HL-60 (cell line): ENCODE results near the gene DUSP28.

ENCODE experiments used
- DNase-seq, 2 experiments: peaks; one replicate each; pipeline ENCODE4 v3.0.0-alpha.2; 2010 to 2020; ENCODE audit warnings: low read depth in 1 of 2, low spot score in 1 of 2
- H3K27ac ChIP-seq: fragments of 250-450 bp; sonication (Bioruptor Pico); replicated peaks from 2 replicates; pipeline ENCODE4 v1.5.1; 2020; ENCODE audit warnings: mild to moderate bottlenecking, moderate library complexity
- H3K27me3 ChIP-seq: fragments of 250-450 bp; sonication (Bioruptor Pico); 2 replicates; pipeline ENCODE4 v1.5.1; 2021; ENCODE audit warnings: mild to moderate bottlenecking, moderate library complexity; ENCODE audit not compliant: insufficient read depth, poor library complexity, severe bottlenecking
- H3K4me3 ChIP-seq: replicated peaks from 2 replicates; pipeline ENCODE4 v1.5.1; 2011; ENCODE audit warnings: mild to moderate bottlenecking, control low read depth, low read length; ENCODE audit not compliant: insufficient read depth
- CTCF ChIP-seq: IDR thresholded peaks from one replicate; pipeline ENCODE4 v1.5.1; 2011; ENCODE audit warnings: low read length, control low read depth, inconsistent platforms; ENCODE audit not compliant: insufficient read depth
- GABPA ChIP-seq: IDR thresholded peaks from 2 replicates; pipeline ENCODE4 v1.6.1; 2012; ENCODE audit warnings: low read depth
- POLR2AphosphoS5 ChIP-seq: IDR thresholded peaks from 2 replicates; pipeline ENCODE4 v1.6.1; 2012; ENCODE audit warnings: low read depth
- REST ChIP-seq: IDR thresholded peaks from 2 replicates; pipeline ENCODE4 v1.6.1; 2012; ENCODE audit warnings: low read depth; ENCODE audit not compliant: insufficient replicate concordance
- SPI1 ChIP-seq: IDR thresholded peaks from 2 replicates; pipeline ENCODE4 v1.6.1; 2012; ENCODE audit warnings: low read depth, mild to moderate bottlenecking, borderline replicate concordance

Gene DUSP28

DNA sequence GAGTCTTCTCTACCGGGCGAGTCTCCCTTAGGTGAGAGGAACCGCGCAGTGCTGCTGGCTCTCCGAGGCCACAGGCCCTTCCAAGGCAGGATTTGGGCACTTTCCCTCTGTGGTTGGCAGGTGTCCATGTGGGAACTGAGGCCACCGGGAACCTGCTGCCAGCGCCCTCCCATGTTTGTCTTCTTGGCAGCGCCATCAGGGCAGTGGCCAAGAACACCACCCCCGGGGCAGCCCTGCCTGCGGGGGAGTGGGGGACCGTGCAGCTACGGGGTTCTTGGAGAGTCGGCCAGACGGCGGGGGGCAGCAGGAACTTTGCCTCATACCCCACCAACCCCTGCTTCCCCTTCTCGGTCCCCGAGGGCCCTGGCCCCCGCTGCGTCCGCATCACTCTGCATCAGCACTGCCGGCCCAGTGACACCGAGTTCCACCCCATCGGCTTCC lies 36.4 kb downstream of the DUSP28 start:
- Histone ChIP-seq H3K4me3 (no peak overlapping the region), H3K27me3 (no peaks in the 10 kb centered on the region), H3K27ac (no peak overlapping the region)
- no peak for TF ChIP-seq REST
- TF ChIP-seq CTCF = no peak
- TF ChIP-seq GABPA = no peak
- DNase-seq = no peak

- no peak for TF ChIP-seq SPI1
- TF ChIP-seq CTCF = no peak
- TF ChIP-seq POLR2AphosphoS5 = no peak
- TF ChIP-seq REST = no peak
- TF ChIP-seq GABPA = no peak
- DNase-seq = no peak
- Histone ChIP-seq H3K27me3 (no peaks in the 10 kb centered on the region), H3K27ac (no peak overlapping the region), H3K4me3 (no peak overlapping the region)
These were observed 36.9 kb downstream of the DUSP28 start for GRCh38 chr2:240597054-240597418.

DNA sequence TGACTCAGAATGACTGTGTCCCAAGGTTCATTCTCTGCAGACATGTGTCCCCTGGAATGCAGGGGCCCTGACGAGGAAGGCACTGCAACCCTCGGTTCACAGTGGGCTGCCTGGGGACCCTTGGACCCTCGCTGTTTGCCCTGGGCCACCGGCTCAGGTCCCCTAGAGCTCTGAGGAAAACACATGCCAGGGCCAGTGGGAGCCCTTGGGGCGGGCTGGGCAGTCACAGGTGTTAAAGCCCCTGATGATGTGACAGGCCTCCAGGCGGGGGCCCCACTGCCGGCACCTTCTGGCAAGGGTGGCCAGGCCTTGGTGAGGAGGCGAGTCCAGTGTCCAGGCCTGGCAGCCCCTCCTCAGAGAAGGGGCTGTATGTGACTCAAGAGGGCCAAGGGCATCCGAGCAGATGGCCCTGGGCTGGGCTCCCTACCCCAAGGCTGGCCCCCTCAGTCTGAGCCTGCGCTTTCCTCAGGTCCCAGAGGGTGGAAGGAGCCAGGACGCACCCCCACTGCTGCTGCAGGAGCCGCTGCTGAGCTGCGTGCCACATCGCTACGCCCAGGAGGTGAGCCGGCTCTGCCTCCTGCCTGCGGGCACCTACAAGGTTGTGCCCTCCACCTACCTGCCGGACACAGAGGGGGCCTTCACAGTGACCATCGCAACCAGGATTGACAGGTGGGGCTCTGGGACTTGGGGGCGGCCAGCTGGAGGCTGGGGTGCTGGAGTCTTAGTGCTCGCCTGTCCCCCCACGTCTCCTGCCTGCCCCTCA lies 37.4 kb downstream of the DUSP28 start:
- DNase-seq = no peak
- TF ChIP-seq CTCF (no peak), SPI1 (no peak), REST (no peak), POLR2AphosphoS5 (no peak), GABPA (no peak)
- H3K4me3 ChIP-seq = no peak overlapping the region
- no peaks in the 10 kb centered on the region for H3K27me3 ChIP-seq
- H3K27ac ChIP-seq = no peak overlapping the region
